Measurements from ENCODE around the gene DHRS4L2.
"Not testable (repeated sequence)": the region's sequence is repeated elsewhere in the genome, so short reads cannot be mapped to it uniquely, and the experiment has no call there.

DHRS4L2 gene

GRCh38 chr14:23974041-23974440 is 14.7 kb upstream of the DHRS4L2 start:
- not testable (repeated sequence) for DNase-seq

- DNase-seq, result not testable (repeated sequence)
Observed at GRCh38 chr14:23977208-23977607, 11.5 kb upstream of the DHRS4L2 start.

- not testable (repeated sequence) for DNase-seq
Observed at GRCh38 chr14:23981951-23982813, 6.5 kb upstream of the DHRS4L2 start.

- DNase-seq, result no peak
Observed at GRCh38 chr14:23984891-23985602, 3.7 kb upstream of the DHRS4L2 start.

- not testable (repeated sequence) for DNase-seq
Observed at GRCh38 chr14:23988223-23988606, 514 bp upstream of the DHRS4L2 start.

- not testable (repeated sequence) for DNase-seq
Observed at GRCh38 chr14:23989734-23990445, 1.2 kb downstream of the DHRS4L2 start.

- not testable (repeated sequence) for DNase-seq
Observed at GRCh38 chr14:23990961-23991360, 2.2 kb downstream of the DHRS4L2 start.

GRCh38 chr14:23993042-23993441 is 4.3 kb downstream of the DHRS4L2 start:
- not testable (repeated sequence) for DNase-seq

- DNase-seq, result not testable (repeated sequence)
Observed at GRCh38 chr14:23996009-23996408, 7.3 kb downstream of the DHRS4L2 start.

- not testable (repeated sequence) for DNase-seq
Observed at GRCh38 chr14:23996825-23997224, 8.1 kb downstream of the DHRS4L2 start.

- DNase-seq, result not testable (repeated sequence)
Observed at GRCh38 chr14:23999640-24000039, 10.9 kb downstream of the DHRS4L2 start.

- not testable (repeated sequence) for DNase-seq
Observed at GRCh38 chr14:24001078-24001477, 12.3 kb downstream of the DHRS4L2 start.

GRCh38 chr14:24001679-24002078 is 12.9 kb downstream of the DHRS4L2 start:
- DNase-seq, result not testable (repeated sequence)

GRCh38 chr14:24006471-24006816 is 17.7 kb downstream of the DHRS4L2 start:
- not testable (repeated sequence) for DNase-seq

GRCh38 chr14:24006817-24007652 is 18.3 kb downstream of the DHRS4L2 start:
- peak; percentile 41 for DNase-seq

- DNase-seq, result no peak
Observed at GRCh38 chr14:24011051-24011450, 22.3 kb downstream of the DHRS4L2 start.

GRCh38 chr14:24012726-24013273 is 24.1 kb downstream of the DHRS4L2 start:
- not testable (repeated sequence) for DNase-seq

- peak; percentile 65 for DNase-seq
Observed at GRCh38 chr14:24013654-24014514, 25.2 kb downstream of the DHRS4L2 start.

GRCh38 chr14:24015745-24016144 is 27.0 kb downstream of the DHRS4L2 start:
- not testable (repeated sequence) for DNase-seq

GRCh38 chr14:24018978-24019377 is 30.2 kb downstream of the DHRS4L2 start:
- DNase-seq, result not testable (repeated sequence)

GRCh38 chr14:24019944-24020343 is 31.2 kb downstream of the DHRS4L2 start:
- DNase-seq, result not testable (repeated sequence)

Measured in NCI-H1436 (cell line).